Activated CD4-positive, alpha-beta T cell treated with anti-CD3 and anti-CD28 coated beads, Interleukin-2, amount 10 ng/mL, durations not matched to agents 7 days and 5 days (primary cell): ENCODE results near the gene NSD2. TPM values are rescaled to one million over a fixed set of nuclear protein-coding genes. Genes with fewer than 3 reads are reported as not detected.

Experiments
- CTCF ChIA-PET: fragments of 350-600 bp; sonication (Branson Sonifier 250); formaldehyde crosslinking; loops from one replicate; lab custom pipeline; 2021; ENCODE audit warnings: antibody characterized with exemption; lab: Charles Lee
- POLR2A ChIA-PET: fragments of 350-600 bp; sonication (Branson Sonifier 250); formaldehyde crosslinking; loops from one replicate; lab custom pipeline; 2021; ENCODE audit warnings: antibody characterized with exemption; lab: Charles Lee
- DNase-seq: peaks from one replicate; pipeline ENCODE4 v3.0.0-alpha.2; 2020
- H3K27ac Mint-ChIP-seq: one replicate; pipeline ENCODE4 v1.8.0; 2021; ENCODE audit warnings: mild to moderate bottlenecking, moderate library complexity, mixed read lengths
- H3K27me3 Mint-ChIP-seq: one replicate; pipeline ENCODE4 v1.8.0; 2021; ENCODE audit warnings: mixed read lengths
- H3K36me3 Mint-ChIP-seq: one replicate; pipeline ENCODE4 v1.8.0; 2021; ENCODE audit warnings: low read depth, mixed read lengths
- H3K4me1 Mint-ChIP-seq: one replicate; pipeline ENCODE4 v1.8.0; 2021; ENCODE audit warnings: mixed read lengths
- H3K4me3 Mint-ChIP-seq: one replicate; pipeline ENCODE4 v1.8.0; 2021; ENCODE audit warnings: mild to moderate bottlenecking, moderate library complexity, mixed read lengths
- H3K9me3 Mint-ChIP-seq: one replicate; pipeline ENCODE4 v1.8.0; 2021; ENCODE audit warnings: mixed read lengths
- total RNA-seq, 2 experiments: library from RNA; stranded (reverse); gene quantifications; one replicate each; pipeline ENCODE4 v1.2.3, GENCODE V29; 2021

The NSD2 gene
- total RNA-seq, 2 experiments from 2014 or later = 248 to 271 TPM

- peak; percentile 49 for DNase-seq
- Mint-ChIP-seq H3K9me3 (no peaks in the 10 kb centered on the region), H3K4me1 (peaks cover 62% of the 10 kb centered on the region), H3K4me3 (peak overlapping the region; percentile 89), H3K27me3 (peaks cover 2% of the 10 kb centered on the region), H3K27ac (peak overlapping the region; percentile 92), H3K36me3 (peaks cover 23% of the 10 kb centered on the region)
- ChIA-PET POLR2A (interaction anchor here (0.5 to 0.6 kb wide), 2 partner anchors 12 to 167 kb away, joined by 3 to 4 read pairs; no protein-coding TSS in a partner anchor), CTCF (interaction anchor here (1.3 to 1.9 kb wide), 4 partner anchors 10 to 30 kb away, joined by 4 to 7 read pairs (median 4); no protein-coding TSS in a partner anchor)
Measured at GRCh38 chr4:1872870-1873269, 1.7 kb downstream of the NSD2 start.

- no peak for DNase-seq
- Mint-ChIP-seq H3K27me3 (peaks cover 2% of the 10 kb centered on the region), H3K27ac (peak overlapping the region; percentile 92), H3K4me3 (peak overlapping the region; percentile 89), H3K9me3 (no peaks in the 10 kb centered on the region), H3K36me3 (peaks cover 23% of the 10 kb centered on the region), H3K4me1 (peaks cover 62% of the 10 kb centered on the region)
- ChIA-PET POLR2A (no interaction called here), CTCF (interaction anchor here (1.3 to 1.9 kb wide), 4 partner anchors 10 to 29 kb away, joined by 4 to 7 read pairs (median 4); no protein-coding TSS in a partner anchor)
Measured at GRCh38 chr4:1873291-1873690, 2.1 kb downstream of the NSD2 start.

GRCh38 chr4:1873776-1874175, 2.6 kb downstream of the NSD2 start:
- DNase-seq = no peak
- Mint-ChIP-seq H3K4me3 (peak overlapping the region; percentile 89), H3K4me1 (peaks cover 64% of the 10 kb centered on the region), H3K27ac (peak overlapping the region; percentile 92), H3K27me3 (peaks cover 2% of the 10 kb centered on the region), H3K36me3 (peaks cover 28% of the 10 kb centered on the region), H3K9me3 (no peaks in the 10 kb centered on the region)
- POLR2A ChIA-PET = no interaction called here
- CTCF ChIA-PET = interaction anchor here (1.3 to 1.9 kb wide), 3 partner anchors 9 to 29 kb away, joined by 4 to 7 read pairs (median 4); no protein-coding TSS in a partner anchor

- H3K27ac Mint-ChIP-seq = peak overlapping the region; percentile 92
Measured at GRCh38 chr4:1874201-1874600, 3.0 kb downstream of the NSD2 start.

GRCh38 chr4:1879485-1879884, 8.3 kb downstream of the NSD2 start:
- Mint-ChIP-seq H3K27me3 (no peaks in the 10 kb centered on the region), H3K27ac (peak overlapping the region; percentile 48), H3K4me1 (peaks cover 60% of the 10 kb centered on the region), H3K36me3 (peaks cover 47% of the 10 kb centered on the region), H3K4me3 (no peak overlapping the region), H3K9me3 (no peaks in the 10 kb centered on the region)
- ChIA-PET CTCF (interaction anchor here (0.6 kb wide), 1 partner anchor 669 kb away, joined by 3 read pairs; no protein-coding TSS in a partner anchor), POLR2A (no interaction called here)
- no peak for DNase-seq

More at GRCh38 chr4:1874201-1874600, 3.0 kb downstream of the NSD2 start:
- CTCF ChIA-PET = interaction anchor here (1.3 to 3.4 kb wide), 3 partner anchors 9 to 28 kb away, joined by 4 to 13 read pairs (median 7); no protein-coding TSS in a partner anchor
- POLR2A ChIA-PET = no interaction called here
- peaks cover 29% of the 10 kb centered on the region for H3K36me3 Mint-ChIP-seq
- no peaks in the 10 kb centered on the region for H3K9me3 Mint-ChIP-seq
- H3K4me1 Mint-ChIP-seq = peaks cover 63% of the 10 kb centered on the region
- peak overlapping the region; percentile 89 for H3K4me3 Mint-ChIP-seq
- H3K27me3 Mint-ChIP-seq = peaks cover 2% of the 10 kb centered on the region
- DNase-seq = no peak

- POLR2A ChIA-PET = no interaction called here
- Mint-ChIP-seq H3K27me3 (no peaks in the 10 kb centered on the region), H3K4me3 (no peak overlapping the region), H3K4me1 (peaks cover 58% of the 10 kb centered on the region), H3K9me3 (no peaks in the 10 kb centered on the region), H3K27ac (peak overlapping the region; percentile 48), H3K36me3 (peaks cover 45% of the 10 kb centered on the region)
- DNase-seq = no peak
- CTCF ChIA-PET = interaction anchor here (1.0 kb wide), 1 partner anchor 19 kb away, joined by 3 read pairs; no protein-coding TSS in a partner anchor
Measured at GRCh38 chr4:1880332-1880731, 9.1 kb downstream of the NSD2 start.

- ChIA-PET CTCF (interaction anchor here (0.7 to 1.9 kb wide), 5 partner anchors 9 to 24 kb away, joined by 3 to 7 read pairs (median 3); no protein-coding TSS in a partner anchor), POLR2A (no interaction called here)
- no peak overlapping the region for H3K4me3 Mint-ChIP-seq
- H3K4me1 Mint-ChIP-seq = peaks cover 58% of the 10 kb centered on the region
- H3K27ac Mint-ChIP-seq = peak overlapping the region; percentile 46
- peaks cover 44% of the 10 kb centered on the region for H3K36me3 Mint-ChIP-seq
- DNase-seq = no peak
- no peaks in the 10 kb centered on the region for H3K9me3 Mint-ChIP-seq
- H3K27me3 Mint-ChIP-seq = no peaks in the 10 kb centered on the region
Measured at GRCh38 chr4:1882850-1883271, 11.7 kb downstream of the NSD2 start.

GRCh38 chr4:1883583-1883982, 12.4 kb downstream of the NSD2 start:
- ChIA-PET POLR2A (no interaction called here), CTCF (interaction anchor here (0.6 to 1.9 kb wide), 4 partner anchors 10 to 46 kb away, joined by 3 to 7 read pairs (median 4); no protein-coding TSS in a partner anchor)
- no peak overlapping the region for H3K27ac Mint-ChIP-seq
- peaks cover 41% of the 10 kb centered on the region for H3K36me3 Mint-ChIP-seq
- H3K4me3 Mint-ChIP-seq = no peak overlapping the region
- peaks cover 56% of the 10 kb centered on the region for H3K4me1 Mint-ChIP-seq
- no peak for DNase-seq
- H3K9me3 Mint-ChIP-seq = no peaks in the 10 kb centered on the region
- H3K27me3 Mint-ChIP-seq = no peaks in the 10 kb centered on the region

- peaks cover 32% of the 10 kb centered on the region for H3K36me3 Mint-ChIP-seq
- POLR2A ChIA-PET = no interaction called here
- H3K4me1 Mint-ChIP-seq = peaks cover 45% of the 10 kb centered on the region
- H3K4me3 Mint-ChIP-seq = no peak overlapping the region
- CTCF ChIA-PET = interaction anchor here (1.3 to 1.7 kb wide), 2 partner anchors 10 to 12 kb away, joined by 3 to 5 read pairs; no protein-coding TSS in a partner anchor
- no peaks in the 10 kb centered on the region for H3K27me3 Mint-ChIP-seq
- no peaks in the 10 kb centered on the region for H3K9me3 Mint-ChIP-seq
- no peak for DNase-seq
- peak overlapping the region; percentile 26 for H3K27ac Mint-ChIP-seq
Measured at GRCh38 chr4:1885414-1885813, 14.2 kb downstream of the NSD2 start.

GRCh38 chr4:1887052-1887451, 15.9 kb downstream of the NSD2 start:
- ChIA-PET CTCF (interaction anchor here (0.6 to 1.0 kb wide), 4 partner anchors 13 to 71 kb away, joined by 3 to 4 read pairs (median 4); no protein-coding TSS in a partner anchor), POLR2A (no interaction called here)
- no peak for DNase-seq
- peaks cover 38% of the 10 kb centered on the region for H3K4me1 Mint-ChIP-seq
- H3K9me3 Mint-ChIP-seq = no peaks in the 10 kb centered on the region
- no peak overlapping the region for H3K4me3 Mint-ChIP-seq
- no peaks in the 10 kb centered on the region for H3K27me3 Mint-ChIP-seq
- H3K36me3 Mint-ChIP-seq = peaks cover 24% of the 10 kb centered on the region
- peak overlapping the region; percentile 70 for H3K27ac Mint-ChIP-seq

GRCh38 chr4:1890979-1891570, 19.9 kb downstream of the NSD2 start:
- Mint-ChIP-seq H3K4me1 (peaks cover 41% of the 10 kb centered on the region), H3K27me3 (no peaks in the 10 kb centered on the region), H3K36me3 (peaks cover 19% of the 10 kb centered on the region), H3K27ac (no peak overlapping the region), H3K4me3 (no peak overlapping the region), H3K9me3 (no peaks in the 10 kb centered on the region)
- POLR2A ChIA-PET = no interaction called here
- CTCF ChIA-PET = interaction anchor here (0.8 kb wide), 1 partner anchor 9 kb away, joined by 4 read pairs; no protein-coding TSS in a partner anchor
- DNase-seq = no peak

GRCh38 chr4:1895971-1896657, 24.9 kb downstream of the NSD2 start:
- H3K36me3 Mint-ChIP-seq = peaks cover 24% of the 10 kb centered on the region
- CTCF ChIA-PET = no interaction called here

More at GRCh38 chr4:1895971-1896657, 24.9 kb downstream of the NSD2 start:
- peak overlapping the region; percentile 19 for H3K27ac Mint-ChIP-seq
- peaks cover 53% of the 10 kb centered on the region for H3K4me1 Mint-ChIP-seq
- POLR2A ChIA-PET = no interaction called here
- DNase-seq = no peak
- no peaks in the 10 kb centered on the region for H3K27me3 Mint-ChIP-seq
- H3K4me3 Mint-ChIP-seq = no peak overlapping the region
- no peaks in the 10 kb centered on the region for H3K9me3 Mint-ChIP-seq
